Fibroblast of skin of left biceps (primary cell): ENCODE results near the gene BCAT1.
A peak's percentile ranks its signal among the peaks of the same experiment; 100 is the strongest.
"Not testable (repeated sequence)": the region's sequence is repeated elsewhere in the genome, so short reads cannot be mapped to it uniquely, and the experiment has no call there.

Experiments
- DNase-seq, 2 experiments: peaks; one replicate each; pipeline ENCODE4 v3.0.0-alpha.2; 2013; ENCODE audit warnings: low read depth in 2 of 2

BCAT1 gene

DNA sequence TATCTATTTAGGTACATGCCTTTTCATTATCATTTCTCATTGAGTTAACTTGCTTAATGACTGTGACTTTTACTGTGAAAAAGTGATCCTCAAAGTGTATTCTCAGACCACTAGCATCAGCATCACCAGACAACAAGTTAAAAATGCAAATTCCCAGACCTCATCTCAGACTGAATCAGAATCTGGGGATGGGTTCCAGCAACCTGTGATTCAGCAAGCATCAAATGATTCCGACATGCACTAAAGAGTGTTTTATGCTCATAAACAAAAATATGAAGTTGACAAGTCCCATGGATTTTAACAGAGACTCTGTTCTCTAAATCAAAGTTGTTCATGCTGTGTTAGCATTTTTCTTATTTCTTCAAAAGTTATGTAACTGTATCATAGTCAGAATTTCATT, 130.6 kb downstream of the BCAT1 start:
- no peak for DNase-seq

- DNase-seq: no peak
These were observed 133.8 kb downstream of the BCAT1 start for GRCh38 chr12:24815114-24815423.

DNA sequence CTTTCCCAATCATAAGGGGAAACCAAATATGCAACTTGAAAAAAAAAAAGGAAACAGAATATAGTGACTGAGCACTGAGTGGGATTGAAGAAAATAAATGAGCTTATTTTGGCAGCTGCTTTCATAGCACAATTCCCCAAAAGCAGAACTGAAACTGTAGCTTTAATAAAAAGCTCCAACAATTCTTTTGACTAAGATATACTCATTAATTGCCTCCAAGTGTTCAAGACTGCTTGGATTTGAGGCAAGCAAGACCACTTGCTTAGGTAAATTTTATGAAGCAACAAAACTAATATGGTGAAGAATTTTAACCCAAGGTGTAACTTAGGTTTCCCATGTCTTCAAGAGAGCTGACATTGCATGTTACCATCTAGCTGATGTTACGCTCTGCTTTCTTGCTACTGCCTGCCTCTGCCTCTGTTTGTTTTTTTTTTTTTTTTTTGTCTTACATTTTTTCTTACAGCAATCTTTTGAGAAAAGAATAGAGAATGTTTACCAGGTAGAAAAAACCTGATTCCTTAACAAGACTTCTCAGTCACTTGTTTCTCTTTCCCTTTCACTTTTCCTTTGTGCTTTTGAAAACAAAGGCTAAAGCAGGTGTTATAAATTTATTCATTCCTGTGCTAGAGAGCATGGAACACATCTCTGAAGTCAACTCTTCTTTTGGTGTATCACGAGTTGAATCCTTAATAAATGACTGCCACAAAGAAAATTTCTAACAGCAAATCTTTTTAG, 134.4 kb downstream of the BCAT1 start:
- no peak for DNase-seq

DNA sequence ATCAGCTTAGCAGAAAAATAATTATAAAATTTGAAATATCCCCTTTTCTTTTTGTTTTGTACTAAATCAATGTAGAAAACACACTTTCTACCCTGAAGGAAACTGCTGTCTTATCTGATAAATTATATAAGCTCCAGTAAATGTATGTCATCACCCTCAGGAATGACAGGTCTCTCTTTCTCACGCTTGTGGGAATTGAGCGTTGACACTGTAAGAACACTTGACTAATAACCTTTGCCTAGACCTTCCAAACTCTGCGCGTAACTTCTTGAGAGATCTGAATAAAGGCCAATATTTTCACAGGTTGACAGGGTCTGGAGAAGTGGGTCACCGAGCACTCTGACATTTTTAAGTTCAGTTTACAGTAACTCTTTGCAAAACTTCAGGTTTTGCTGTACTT, 138.5 kb downstream of the BCAT1 start:
- DNase-seq: no peak

GRCh38 chr12:24809306-24809705, 139.6 kb downstream of the BCAT1 start:
- DNase-seq: not testable (repeated sequence)

DNA sequence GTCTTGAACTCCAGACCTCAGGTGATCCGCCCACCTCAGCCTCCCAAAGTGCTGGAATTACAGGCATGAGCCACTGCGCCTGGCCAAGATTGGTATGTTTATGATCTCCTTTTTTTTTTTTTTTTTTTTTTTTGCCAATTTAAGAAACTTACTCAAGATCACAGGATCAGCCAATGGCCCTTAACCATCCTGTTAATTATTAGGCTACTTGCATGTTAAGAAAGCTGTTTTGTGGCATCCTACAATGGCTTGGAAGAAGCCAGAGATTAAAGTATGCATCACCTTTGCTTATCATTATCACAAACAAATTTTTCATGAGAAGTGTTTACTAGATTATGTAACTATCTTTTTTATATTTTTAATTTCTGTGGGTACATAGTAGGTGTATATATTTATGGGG, 140.2 kb downstream of the BCAT1 start:
- no peak for DNase-seq

GRCh38 chr12:24806386-24806785, 142.5 kb downstream of the BCAT1 start:
- no peak for DNase-seq

- no peak for DNase-seq
These were observed 145.3 kb downstream of the BCAT1 start for GRCh38 chr12:24803430-24804245.

DNA sequence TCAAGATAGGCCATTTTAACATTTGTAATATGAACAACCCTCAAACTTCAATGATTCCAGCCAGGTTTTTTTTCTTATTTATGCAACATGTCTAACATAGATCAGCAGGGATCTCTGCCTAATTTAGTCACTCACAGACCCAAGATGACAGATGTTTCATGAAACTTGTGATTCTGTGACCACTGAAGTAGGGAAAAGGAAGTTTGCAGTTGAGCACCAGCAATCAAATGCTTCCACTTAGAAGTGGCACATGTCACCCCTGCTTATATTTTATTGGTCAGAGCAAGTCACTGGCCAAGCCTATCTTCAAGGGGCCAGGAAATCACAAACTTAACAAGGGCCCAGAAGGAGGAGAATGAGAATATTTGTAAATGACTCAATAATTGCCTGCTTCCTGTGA, 150.6 kb downstream of the BCAT1 start:
- no peak for DNase-seq

DNA sequence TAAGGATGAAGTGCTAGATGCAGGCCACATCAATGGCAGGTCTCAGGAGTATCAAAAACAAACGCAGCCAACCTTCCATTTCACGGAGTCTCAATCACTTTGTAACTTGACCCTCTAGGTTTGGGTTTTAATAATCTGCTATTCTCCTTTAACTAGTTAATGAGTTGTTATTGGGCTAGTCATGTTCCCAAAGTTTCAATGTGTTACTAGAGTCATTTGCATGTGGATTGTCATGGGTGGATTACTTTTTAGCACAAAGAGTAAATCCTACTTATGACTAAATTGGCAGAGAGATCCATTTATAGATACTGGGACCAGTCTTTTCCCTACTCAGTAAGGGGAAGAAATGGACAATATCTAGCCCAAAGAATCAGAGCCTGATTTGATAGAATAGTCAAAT, 151.0 kb downstream of the BCAT1 start:
- no peak for DNase-seq

GRCh38 chr12:24796876-24797275, 152.0 kb downstream of the BCAT1 start:
- no peak for DNase-seq

GRCh38 chr12:24795699-24796347, 153.1 kb downstream of the BCAT1 start:
- no peak for DNase-seq

DNA sequence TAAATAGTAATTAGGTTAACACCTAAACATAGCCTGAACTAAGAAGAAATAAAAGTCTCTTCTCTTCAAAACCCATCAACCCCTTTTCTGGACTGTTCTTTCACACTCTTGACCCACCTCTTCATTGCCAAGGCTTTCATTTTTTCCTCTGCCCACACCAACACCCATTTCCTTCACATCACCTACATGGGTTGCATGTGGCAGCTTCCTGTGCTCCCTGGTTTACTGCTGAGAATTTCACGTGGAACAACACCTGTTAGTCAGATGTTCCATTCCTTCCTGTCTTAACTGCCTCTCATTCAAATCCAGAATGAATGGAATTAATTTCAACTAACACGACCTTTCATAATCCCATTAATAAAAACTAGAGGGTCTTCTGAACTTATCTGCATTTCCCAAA, 157.3 kb downstream of the BCAT1 start:
- DNase-seq: no peak

DNA sequence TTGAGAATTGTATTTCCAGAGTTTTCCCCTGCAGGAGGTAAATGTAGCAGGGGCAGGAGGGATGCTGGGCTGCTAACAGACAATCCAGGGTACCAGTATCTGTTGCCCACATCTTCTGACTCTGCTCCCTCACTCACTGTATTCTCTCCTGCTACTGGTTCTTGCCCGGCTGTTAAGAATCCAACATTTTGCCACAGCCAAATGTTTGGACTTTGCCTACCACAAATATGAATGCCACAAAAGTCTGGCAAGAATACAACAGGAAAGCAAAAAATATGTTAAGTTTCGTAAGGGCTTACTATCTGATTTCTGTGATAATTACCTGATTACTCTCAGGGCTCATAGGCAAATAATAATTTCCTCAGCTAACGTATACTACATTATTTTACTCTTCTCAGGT, 160.0 kb downstream of the BCAT1 start:
- no peak for DNase-seq

- peak; percentile 21 to 39 for DNase-seq
These were observed 168.1 kb downstream of the BCAT1 start for GRCh38 chr12:24780697-24781368.

DNA sequence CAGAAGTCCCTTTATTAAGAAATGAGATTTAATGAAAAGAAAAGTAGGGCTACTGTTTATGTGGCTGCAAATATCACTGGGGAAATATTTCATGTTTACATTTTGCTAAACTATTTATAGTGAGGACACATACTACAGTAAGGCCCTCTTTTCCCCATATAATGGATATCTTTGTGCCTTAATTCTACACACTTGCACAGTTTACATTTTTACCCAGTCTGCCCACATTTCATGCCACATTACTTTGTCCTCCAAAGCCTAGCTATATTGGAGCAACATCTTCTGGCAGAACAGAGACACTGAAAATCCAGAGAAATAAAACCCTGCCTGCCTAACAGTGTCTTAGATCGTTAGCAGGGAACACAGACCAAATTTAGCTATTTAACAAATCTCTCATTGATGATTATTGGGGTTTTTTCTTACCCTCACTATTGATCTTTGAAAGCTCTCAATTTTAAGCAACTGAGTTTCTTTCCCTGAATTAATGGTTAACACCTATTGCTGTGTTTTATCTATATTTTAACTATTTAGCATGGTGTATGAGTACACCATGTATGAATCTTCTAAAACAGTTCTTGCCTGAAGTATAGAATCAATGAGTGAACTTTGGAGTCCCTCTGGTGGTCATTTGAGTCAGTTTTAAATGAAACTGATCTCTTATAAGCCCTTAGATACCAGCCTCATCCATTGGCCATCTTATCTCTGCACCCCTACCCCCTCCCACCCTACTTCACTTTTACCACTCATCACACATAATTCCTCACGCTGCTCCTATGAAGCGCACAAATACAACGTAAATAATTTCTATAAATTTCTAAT, 170.2 kb downstream of the BCAT1 start:
- peak; percentile 18 to 32 for DNase-seq

- no peak for DNase-seq
These were observed 171.5 kb downstream of the BCAT1 start for GRCh38 chr12:24777359-24777758.

DNA sequence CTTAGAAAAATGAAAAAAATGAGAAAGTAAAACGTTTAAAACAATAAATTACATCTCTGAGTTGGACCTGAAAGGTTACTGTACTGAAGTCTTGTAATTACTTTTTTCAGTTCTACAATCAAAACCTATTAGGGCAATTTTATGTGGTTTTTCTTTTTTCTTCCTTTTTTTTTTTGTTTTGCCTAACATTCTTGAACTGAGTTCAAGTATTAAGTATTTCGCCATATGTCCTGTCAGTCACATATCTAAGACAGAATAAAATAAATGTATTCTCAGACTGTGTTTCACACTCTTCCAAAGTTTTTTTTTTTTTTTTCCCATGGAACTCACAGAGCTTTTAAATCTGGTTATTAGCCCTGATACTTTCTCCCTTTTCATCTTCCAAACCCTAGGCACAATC, 172.0 kb downstream of the BCAT1 start:
- DNase-seq: no peak

DNA sequence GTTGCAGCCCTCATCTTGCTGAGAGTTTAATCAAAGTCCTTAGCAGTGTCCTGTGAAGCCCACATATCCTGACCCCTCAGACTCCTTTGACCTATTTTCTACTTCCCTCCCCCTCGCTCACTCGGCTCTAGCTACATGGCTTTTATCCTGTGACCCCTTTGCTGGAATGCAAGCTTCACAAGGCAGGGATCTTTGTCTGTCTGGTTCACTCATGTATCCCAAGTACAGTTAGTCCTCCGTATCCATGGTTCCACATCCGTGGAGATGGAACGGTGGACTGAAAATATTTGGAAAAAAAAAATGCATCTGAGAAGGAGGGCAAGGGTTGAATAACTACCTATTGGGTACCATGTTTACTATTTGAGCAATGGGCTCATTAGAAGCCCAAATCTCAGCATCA, 173.8 kb downstream of the BCAT1 start:
- no peak for DNase-seq

DNA sequence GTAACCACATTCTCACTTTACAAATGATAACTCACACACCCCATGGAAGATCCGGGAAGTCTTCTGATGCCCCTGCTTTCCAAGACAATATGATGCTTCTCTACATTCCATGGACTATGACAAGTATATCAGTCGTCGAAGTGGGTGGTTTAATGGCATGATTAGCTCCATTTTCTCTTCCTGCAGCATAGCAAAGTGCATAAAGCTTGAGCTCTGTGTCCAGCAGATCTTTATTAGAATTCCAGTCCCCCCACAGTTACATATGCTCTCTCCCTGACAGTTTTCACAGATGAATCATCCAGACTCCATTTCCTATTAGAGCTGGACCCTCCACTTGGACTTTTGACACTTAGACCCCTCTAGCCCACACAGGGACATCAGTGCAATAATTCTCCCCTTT, 174.9 kb downstream of the BCAT1 start:
- no peak for DNase-seq

DNA sequence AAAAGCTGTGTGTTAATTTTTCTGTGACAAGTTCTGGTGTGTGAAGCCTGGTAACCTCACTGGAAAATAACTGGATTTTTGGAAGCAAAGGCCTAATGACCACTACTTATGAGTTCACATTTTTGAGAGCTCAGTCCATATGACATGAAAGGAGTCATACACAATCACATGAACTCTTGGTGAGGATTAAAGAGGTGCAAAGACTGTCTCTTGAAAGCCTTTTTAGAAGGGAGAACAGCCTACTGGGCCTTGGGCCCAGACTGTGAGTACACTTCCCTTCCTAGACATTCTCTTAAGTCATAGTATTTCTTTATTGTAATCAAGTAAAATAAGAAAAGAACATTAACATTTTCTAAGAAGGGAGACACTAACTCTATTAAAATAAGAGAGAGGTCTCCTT, 176.1 kb downstream of the BCAT1 start:
- DNase-seq: no peak

DNA sequence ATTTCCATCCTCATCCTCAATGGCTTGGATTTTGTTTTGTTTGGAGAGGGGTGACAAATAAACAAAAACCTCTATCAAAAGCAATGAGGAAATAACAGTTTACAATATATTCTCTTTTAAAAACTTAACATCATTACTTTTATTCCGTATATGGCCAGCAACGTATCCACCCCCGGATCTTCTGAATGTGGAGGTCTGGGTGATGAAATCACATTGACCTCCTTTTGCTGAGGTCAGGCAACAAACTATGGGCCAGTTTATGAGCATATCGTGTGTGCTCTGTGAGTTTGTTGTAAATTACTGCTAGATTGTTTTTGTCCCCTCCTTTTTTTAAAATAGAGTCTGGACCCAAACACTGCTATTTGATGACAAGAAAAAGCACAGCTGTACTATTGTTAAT, 178.1 kb downstream of the BCAT1 start:
- DNase-seq: no peak
